GM23338 (cell line): ENCODE data around the gene IL1RL1. TPM values are rescaled to one million over a fixed set of nuclear protein-coding genes. Genes with fewer than 3 reads are reported as not detected.
A peak's percentile ranks its signal among the peaks of the same experiment; 100 is the strongest.

Experiments used
- ATAC-seq: fragments of 200-7000 bp; cut with Tn5 transposase; 3 replicates; pipeline ENCODE4 v1.9.1; 2020
- DNase-seq: peaks from one replicate; pipeline ENCODE4 v3.0.0-alpha.2; 2015; ENCODE audit warnings: low spot score
- H2AFZ ChIP-seq: fragments of 200-600 bp; sonication (generic); 2 replicates; pipeline ENCODE4 v1.8.0; 2016; ENCODE audit warnings: antibody characterized with exemption, mild to moderate bottlenecking, moderate library complexity
- H3F3A ChIP-seq: fragments of 200-600 bp; sonication (generic); replicated peaks from 2 replicates; pipeline ENCODE4 v1.8.0; 2017; ENCODE audit warnings: antibody characterized with exemption, mixed run types, low read depth
- H3K27ac ChIP-seq: fragments of 200-600 bp; sonication (generic); 2 replicates; pipeline ENCODE4 v1.6.1; 2016; ENCODE audit warnings: low read depth
- H3K27me3 ChIP-seq: fragments of 200-600 bp; sonication (generic); 2 replicates; pipeline ENCODE4 v1.8.0; 2016; ENCODE audit warnings: mild to moderate bottlenecking, mixed run types, moderate library complexity; ENCODE audit not compliant: insufficient read depth
- H3K36me3 ChIP-seq: fragments of 200-600 bp; sonication (generic); 2 replicates; pipeline ENCODE4 v1.8.0; 2016; ENCODE audit warnings: mild to moderate bottlenecking; ENCODE audit not compliant: insufficient read depth
- H3K4me1 ChIP-seq: fragments of 200-600 bp; sonication (generic); 2 replicates; pipeline ENCODE4 v1.8.0; 2016; ENCODE audit warnings: mild to moderate bottlenecking, moderate library complexity; ENCODE audit not compliant: insufficient read depth
- H3K4me2 ChIP-seq: fragments of 200-600 bp; sonication (generic); 2 replicates; pipeline ENCODE4 v1.7.1; 2017; ENCODE audit warnings: mixed run types
- H3K4me3 ChIP-seq: fragments of 200-600 bp; sonication (generic); 2 replicates; pipeline ENCODE4 v1.6.1; 2016; ENCODE audit warnings: mixed run types
- H3K79me2 ChIP-seq: fragments of 200-600 bp; sonication (generic); replicated peaks from 2 replicates; pipeline ENCODE4 v1.8.0; 2017; ENCODE audit warnings: mild to moderate bottlenecking; ENCODE audit not compliant: insufficient read depth
- H3K9me2 ChIP-seq: fragments of 200-600 bp; sonication (generic); 2 replicates; pipeline ENCODE4 v1.8.0; 2017; ENCODE audit not compliant: insufficient read depth
- H4K20me1 ChIP-seq: fragments of 200-600 bp; sonication (generic); replicated peaks from 2 replicates; pipeline ENCODE4 v1.8.0; 2017; ENCODE audit warnings: mild to moderate bottlenecking; ENCODE audit not compliant: insufficient read depth
- H3K27ac Mint-ChIP-seq: 2 replicates; pipeline ENCODE4 v1.8.0; 2020; ENCODE audit warnings: inconsistent platforms, mild to moderate bottlenecking, moderate library complexity, mixed read lengths
- H3K27me3 Mint-ChIP-seq: 3 replicates; pipeline ENCODE4 v1.8.0; 2022; ENCODE audit warnings: low read depth, mild to moderate bottlenecking, moderate library complexity, mixed read lengths, inconsistent platforms; ENCODE audit not compliant: insufficient read depth, poor library complexity
- H3K36me3 Mint-ChIP-seq: 3 replicates; pipeline ENCODE4 v1.8.0; 2021; ENCODE audit warnings: low read depth, mild to moderate bottlenecking, inconsistent platforms, moderate library complexity, mixed read lengths
- H3K4me1 Mint-ChIP-seq: 3 replicates; pipeline ENCODE4 v1.8.0; 2020; ENCODE audit warnings: mild to moderate bottlenecking, inconsistent platforms, mixed read lengths
- H3K4me3 Mint-ChIP-seq: 3 replicates; pipeline ENCODE4 v1.8.0; 2021; ENCODE audit warnings: moderate library complexity, mild to moderate bottlenecking, inconsistent platforms, mixed read lengths
- H3K9me3 Mint-ChIP-seq: 3 replicates; pipeline ENCODE4 v1.8.0; 2020; ENCODE audit warnings: moderate library complexity, mild to moderate bottlenecking, inconsistent platforms, mixed read lengths
- CTCF ChIP-seq, 2 experiments: fragments of 200-600 bp in 1 of 2; sonication (generic) in 1 of 2; conservative IDR thresholded peaks; 2 replicates each; pipeline versions ENCODE4 v1.5.1 to v1.6.1; 2016 to 2017; ENCODE audit warnings: antibody characterized with exemption in 2 of 2, low read depth in 2 of 2, mild to moderate bottlenecking in 2 of 2, moderate library complexity in 1 of 2
- ZNF114 ChIP-seq: fragments of 250-450 bp; sonication (Bioruptor Pico); IDR thresholded peaks from 2 replicates; pipeline ENCODE4 v1.5.0; 2020; ENCODE audit warnings: mild to moderate bottlenecking, moderate library complexity
- ZNF462 ChIP-seq: fragments of 250-450 bp; sonication (Bioruptor Pico); IDR thresholded peaks from 2 replicates; pipeline ENCODE4 v1.5.0; 2020; ENCODE audit warnings: mild to moderate bottlenecking, moderate library complexity
- polyA plus RNA-seq: library from polyadenylated mRNA; unstranded; fragments of >200 nt; fragmentation: Nextera tagmentation; extraction: Ambion mirVana; gene quantifications from 2 replicates; pipeline ENCODE4 v1.2.1, GENCODE V29; 2016
- total RNA-seq: library from RNA; depleted of rRNA; stranded (reverse); fragments of >200 nt; shearing (Covaris generic); gene quantifications from 2 replicates; pipeline ENCODE4 v1.2.3, GENCODE V29; 2014

IL1RL1 gene
- total and polyA plus RNA-seq, 2 experiments from 2014 or later: not detected

GRCh38 chr2:102271844-102272243, 39.5 kb upstream of the IL1RL1 start:
- no peaks in the 10 kb centered on the region; the same call in 1 of the 2 replicates for H3K9me2 ChIP-seq
- no peak overlapping the region for H3K4me2 ChIP-seq
- DNase-seq (no peak), ATAC-seq (no peak)
- Mint-ChIP-seq H3K4me3 (no peak overlapping the region), H3K36me3 (peaks cover 9% of the 10 kb centered on the region; the same call in 2 of the 3 replicates), H3K4me1 (no peaks in the 10 kb centered on the region), H3K27me3 (no peaks in the 10 kb centered on the region), H3K9me3 (peaks cover 22% of the 10 kb centered on the region), H3K27ac (no peak overlapping the region)
- no peaks in the 10 kb centered on the region for H3F3A ChIP-seq
- H3K4me3 ChIP-seq: no peak overlapping the region
- H3K79me2 ChIP-seq: no peaks in the 10 kb centered on the region
- no peak overlapping the region for H3K27ac ChIP-seq
- no peak overlapping the region for H2AFZ ChIP-seq
- H4K20me1 ChIP-seq: no peaks in the 10 kb centered on the region
- H3K27me3 ChIP-seq: no peaks in the 10 kb centered on the region
- H3K36me3 ChIP-seq: no peaks in the 10 kb centered on the region
- no peaks in the 10 kb centered on the region for H3K4me1 ChIP-seq
- no peak for TF ChIP-seq ZNF114 (CRISPR knock-in tag)
- peak in 1 of 2 experiments; percentile 9; a peak in 1 of 4 replicates for TF ChIP-seq CTCF (conservative IDR thresholded peaks at IDR 0.05; ENCODE audit: low read depth in 2 of 2)
- TF ChIP-seq ZNF462: no peak
